HG02571 (cell line): ENCODE measurements around the gene TSC2.
"Not testable (repeated sequence)": the region's sequence is repeated elsewhere in the genome, so short reads cannot be mapped to it uniquely, and the experiment has no call there.

Experiments
- ATAC-seq: cut with Tn5 transposase; IDR thresholded peaks from one replicate; pipeline ENCODE4 v1.9.1; 2021; ENCODE audit warnings: mild to moderate bottlenecking, moderate library complexity; ENCODE audit not compliant: unreplicated experiment

TSC2 gene

GRCh38 chr16:2115591-2115973 is 67.8 kb downstream of the TSC2 start:
- no peak for ATAC-seq

- not testable (repeated sequence) for ATAC-seq
These were observed 68.6 kb downstream of the TSC2 start for GRCh38 chr16:2116428-2116827.

GRCh38 chr16:2117341-2117740 is 69.6 kb downstream of the TSC2 start:
- not testable (repeated sequence) for ATAC-seq

GRCh38 chr16:2117960-2118722 is 70.4 kb downstream of the TSC2 start:
- ATAC-seq, result not testable (repeated sequence)

- ATAC-seq, result not testable (repeated sequence)
These were observed 73.5 kb downstream of the TSC2 start for GRCh38 chr16:2121325-2121724.

- ATAC-seq, result no peak
These were observed 74.1 kb downstream of the TSC2 start for GRCh38 chr16:2121853-2122252.

GRCh38 chr16:2122429-2122828 is 74.6 kb downstream of the TSC2 start:
- no peak for ATAC-seq

- not testable (repeated sequence) for ATAC-seq
These were observed 75.3 kb downstream of the TSC2 start for GRCh38 chr16:2122934-2123683.

GRCh38 chr16:2123706-2124376 is 76.1 kb downstream of the TSC2 start:
- not testable (repeated sequence) for ATAC-seq

GRCh38 chr16:2124377-2124693 is 76.5 kb downstream of the TSC2 start:
- not testable (repeated sequence) for ATAC-seq

- not testable (repeated sequence) for ATAC-seq
These were observed 77.1 kb downstream of the TSC2 start for GRCh38 chr16:2124694-2125444.

- ATAC-seq, result not testable (repeated sequence)
These were observed 77.8 kb downstream of the TSC2 start for GRCh38 chr16:2125609-2126008.

- ATAC-seq, result not testable (repeated sequence)
These were observed 78.5 kb downstream of the TSC2 start for GRCh38 chr16:2126161-2126743.

- ATAC-seq, result not testable (repeated sequence)
These were observed 79.3 kb downstream of the TSC2 start for GRCh38 chr16:2126928-2127556.

- ATAC-seq, result not testable (repeated sequence)
These were observed 80.0 kb downstream of the TSC2 start for GRCh38 chr16:2127630-2128280.

- ATAC-seq, result not testable (repeated sequence)
These were observed 81.5 kb downstream of the TSC2 start for GRCh38 chr16:2129251-2129650.

GRCh38 chr16:2129890-2130447 is 82.2 kb downstream of the TSC2 start:
- ATAC-seq, result not testable (repeated sequence)

- not testable (repeated sequence) for ATAC-seq
These were observed 86.0 kb downstream of the TSC2 start for GRCh38 chr16:2133797-2134196.

- ATAC-seq, result not testable (repeated sequence)
These were observed 87.3 kb downstream of the TSC2 start for GRCh38 chr16:2135071-2135470.
